ENCODE data around the gene AK8.

The AK8 gene

GRCh38 chr9:132887181-132888120 lies 9.4 kb upstream of the AK8 start:
- no peak for DNase-seq (ENCODE audit: low read depth in 2 of 3, low spot score in 2 of 3)

- DNase-seq (ENCODE audit: low read depth in 2 of 3, low spot score in 2 of 3): no peak
These were observed 8.2 kb upstream of the AK8 start for GRCh38 chr9:132886334-132886725.

- DNase-seq (ENCODE audit: low read depth in 2 of 3, low spot score in 2 of 3): no peak
These were observed 7.7 kb upstream of the AK8 start for GRCh38 chr9:132885720-132886333.

- no peak for DNase-seq (ENCODE audit: low read depth in 2 of 3, low spot score in 2 of 3)
These were observed 5.5 kb upstream of the AK8 start for GRCh38 chr9:132883349-132884294.

- DNase-seq (ENCODE audit: low read depth in 2 of 3, low spot score in 2 of 3): no peak
These were observed 4.5 kb upstream of the AK8 start for GRCh38 chr9:132882616-132883015.

- no peak for DNase-seq (ENCODE audit: low read depth in 2 of 3, low spot score in 2 of 3)
These were observed 3.7 kb upstream of the AK8 start for GRCh38 chr9:132881826-132882225.

- no peak for DNase-seq (ENCODE audit: low read depth in 2 of 3, low spot score in 2 of 3)
These were observed 2.2 kb upstream of the AK8 start for GRCh38 chr9:132880324-132880661.

GRCh38 chr9:132879457-132880323 lies 1.6 kb upstream of the AK8 start:
- DNase-seq (ENCODE audit: low read depth in 2 of 3, low spot score in 2 of 3): no peak

- DNase-seq (ENCODE audit: low read depth in 2 of 3, low spot score in 2 of 3): no peak
These were observed 792 bp upstream of the AK8 start, which contains the start of gene SPACA9 for GRCh38 chr9:132878695-132879456. SPACA9 (plus strand) TSS chr9:132878898; CDS start chr9:132883948, 5,050 bp downstream.

- DNase-seq (ENCODE audit: low read depth in 2 of 3, low spot score in 2 of 3): no peak
These were observed 643 bp downstream of the AK8 start for GRCh38 chr9:132877458-132877823.

- DNase-seq (ENCODE audit: low read depth in 2 of 3, low spot score in 2 of 3): no peak
These were observed 1.2 kb downstream of the AK8 start for GRCh38 chr9:132876849-132877248.

GRCh38 chr9:132875159-132875558 lies 2.9 kb downstream of the AK8 start:
- DNase-seq (ENCODE audit: low read depth in 2 of 3, low spot score in 2 of 3): no peak

- DNase-seq (ENCODE audit: low read depth in 2 of 3, low spot score in 2 of 3): no peak
These were observed 4.7 kb downstream of the AK8 start for GRCh38 chr9:132873403-132873802.

- no peak for DNase-seq (ENCODE audit: low read depth in 2 of 3, low spot score in 2 of 3)
These were observed 8.8 kb downstream of the AK8 start for GRCh38 chr9:132869266-132869665.

GRCh38 chr9:132866898-132867297 lies 11.2 kb downstream of the AK8 start:
- no peak for DNase-seq (ENCODE audit: low read depth in 2 of 3, low spot score in 2 of 3)

GRCh38 chr9:132864691-132865090 lies 13.4 kb downstream of the AK8 start:
- no peak for DNase-seq (ENCODE audit: low read depth in 2 of 3, low spot score in 2 of 3)

GRCh38 chr9:132864277-132864676 lies 13.8 kb downstream of the AK8 start:
- no peak for DNase-seq (ENCODE audit: low read depth in 2 of 3, low spot score in 2 of 3)

GRCh38 chr9:132863096-132863495 lies 15.0 kb downstream of the AK8 start:
- DNase-seq (ENCODE audit: low read depth in 2 of 3, low spot score in 2 of 3): no peak

- DNase-seq (ENCODE audit: low read depth in 2 of 3, low spot score in 2 of 3): no peak
These were observed 15.6 kb downstream of the AK8 start for GRCh38 chr9:132862533-132862932.

- DNase-seq (ENCODE audit: low read depth in 2 of 3, low spot score in 2 of 3): no peak
These were observed 16.4 kb downstream of the AK8 start for GRCh38 chr9:132861666-132862065.
